Neural cell (in vitro differentiated cells): ENCODE measurements around the gene BATF3.

Experiments used
- CTCF ChIP-seq: fragments of 450-650 bp; IDR thresholded peaks from 2 replicates; pipeline ENCODE4 v1.5.1; 2014; ENCODE audit warnings: antibody characterized with exemption, mild to moderate bottlenecking, moderate library complexity; ENCODE audit not compliant: poor library complexity, severe bottlenecking
- EP300 ChIP-seq: fragments of 450-650 bp; conservative IDR thresholded peaks from 2 replicates; pipeline ENCODE4 v1.6.1; 2014; ENCODE audit warnings: antibody characterized with exemption, mild to moderate bottlenecking, moderate library complexity; ENCODE audit not compliant: poor library complexity, severe bottlenecking
- EZH2 ChIP-seq: fragments of 200-600, 300-800 bp; shearing (Covaris generic), sonication (generic); IDR thresholded peaks from 2 replicates; pipeline ENCODE4 v1.6.1; 2014; ENCODE audit warnings: antibody characterized with exemption, low read length, borderline replicate concordance, mild to moderate bottlenecking; ENCODE audit not compliant: insufficient read depth, poor library complexity, severe bottlenecking
- MXI1 ChIP-seq: fragments of 450-650 bp; conservative IDR thresholded peaks from 2 replicates; pipeline ENCODE4 v1.6.1; 2014; ENCODE audit warnings: antibody characterized with exemption, mild to moderate bottlenecking; ENCODE audit not compliant: poor library complexity, severe bottlenecking
- POLR2AphosphoS5 ChIP-seq: IDR thresholded peaks from 2 replicates; pipeline ENCODE4 v1.6.1; 2012
- RAD21 ChIP-seq: fragments of 450-650 bp; conservative IDR thresholded peaks from 2 replicates; pipeline ENCODE4 v1.6.1; 2014; ENCODE audit warnings: antibody characterized with exemption, mild to moderate bottlenecking, moderate library complexity
- REST ChIP-seq: IDR thresholded peaks from 2 replicates; pipeline ENCODE4 v1.6.1; 2012; ENCODE audit warnings: borderline replicate concordance
- TAF1 ChIP-seq: IDR thresholded peaks from 2 replicates; pipeline ENCODE4 v1.6.1; 2012; ENCODE audit warnings: low read depth

- TF ChIP-seq POLR2AphosphoS5 (no peak), MXI1 (no peak), EZH2 (no peak), EP300 (no peak), CTCF (no peak), REST (no peak), TAF1 (no peak), RAD21 (no peak)
Measured at GRCh38 chr1:212677136-212677535, 22.5 kb downstream of the BATF3 start.
